K562 (cell line): ENCODE measurements around the gene EIF1. TPM values are rescaled to one million over a fixed set of nuclear protein-coding genes. Genes with fewer than 3 reads are reported as not detected.

Source experiments
- BCLAF1 ChIP-seq, 2 experiments: fragments of 450-650 bp in 1 of 2; IDR thresholded peaks; 2 replicates each; pipeline ENCODE4 v1.6.1; 2011 to 2017; ENCODE audit warnings: low read depth in 2 of 2, antibody characterized with exemption in 1 of 2, borderline replicate concordance in 1 of 2, low read length in 1 of 2, mild to moderate bottlenecking in 1 of 2, mixed read lengths in 1 of 2; ENCODE audit not compliant: control insufficient read depth in 1 of 2
- FOXP4 ChIP-seq: sonication (generic); formaldehyde crosslinking; IDR thresholded peaks from 2 replicates; pipeline ENCODE4 v1.8.0; 2022; ENCODE audit warnings: mild to moderate bottlenecking, missing genetic modification reagents, borderline replicate concordance
- MLLT1 ChIP-seq, 2 experiments: fragments of 450-650 bp; IDR thresholded peaks; 2 replicates each; pipeline ENCODE4 v1.6.1; 2016
- POLR2G ChIP-seq: fragments of 200-400 bp; formaldehyde crosslinking; IDR thresholded peaks from 2 replicates; pipeline ENCODE4 v1.6.1; 2017; ENCODE audit warnings: low read depth, mild to moderate bottlenecking, antibody characterized with exemption, low read length, moderate library complexity
- POLR2H ChIP-seq: IDR thresholded peaks from 2 replicates; pipeline ENCODE4 v1.6.1; 2016; ENCODE audit warnings: missing genetic modification characterization, low read depth, mild to moderate bottlenecking, control low read depth, missing compliant biosample characterization, moderate library complexity
- POU5F1 ChIP-seq: fragments of 150-350 bp; IDR thresholded peaks from 2 replicates; pipeline ENCODE4 v1.6.1; 2014; ENCODE audit warnings: borderline replicate concordance, low read length, low read depth, mild to moderate bottlenecking; ENCODE audit not compliant: partially characterized antibody
- ZBTB5 ChIP-seq: fragments of 450-650 bp; IDR thresholded peaks from 2 replicates; pipeline ENCODE4 v1.6.1; 2017; ENCODE audit warnings: antibody characterized with exemption
- ZNF644 ChIP-seq: fragments of 200-800 bp; sonication (Bioruptor generic); IDR thresholded peaks from 2 replicates; pipeline ENCODE4 v1.6.1; 2016; ENCODE audit warnings: low read depth, missing genetic modification characterization, missing compliant biosample characterization
- polyA plus RNA-seq, 8 experiments: library from polyadenylated mRNA; depleted of rRNA in 4 of 8; stranded (reverse) in 5 of 8; unstranded in 3 of 8; fragments of >200 nt; fragmentation: Nextera tagmentation in 2 of 8; fragmentation: Illumina TruSeq in 1 of 8; extraction: Ambion mirVana in 2 of 8; extraction: Trizol in 1 of 8; gene quantifications; 2 replicates each; pipeline versions ENCODE4 v1.2.1 to v1.2.3, GENCODE V29; 2011 to 2014; ENCODE audit warnings: inconsistent platforms in 1 of 8, missing spikeins in 1 of 8
- total RNA-seq, 7 experiments: library from RNA; depleted of rRNA in 6 of 7; stranded (reverse); fragments of >200 nt in 6 of 7; fragmentation: Illumina TruSeq in 2 of 7; extraction: Trizol in 2 of 7; gene quantifications; 2 replicates each; pipeline versions ENCODE4 v1.2.1 to v1.2.3, GENCODE V29; 2011 to 2021; ENCODE audit warnings: low replicate concordance in 1 of 7

The EIF1 gene
- total and polyA plus RNA-seq, 9 of the 15 experiments (the other 6 are each of a cell fraction or from before 2014, with no cell fraction given): 67.0 to 1,204 (median 320) TPM

- no peak for TF ChIP-seq BCLAF1 (IDR thresholded peaks at IDR 0.05; ENCODE audit: borderline replicate concordance in 1 of 2, control insufficient read depth in 1 of 2, low read depth in 2 of 2, low read length in 1 of 2)
- no peak for TF ChIP-seq POLR2G
- no peak for TF ChIP-seq FOXP4
- TF ChIP-seq MLLT1 (IDR thresholded peaks at IDR 0.05): peak in 1 of 2 experiments; percentile 15; a peak in 1 of 4 replicates
- TF ChIP-seq POU5F1: no peak
- TF ChIP-seq ZNF644 (tag): no peak
- no peak for TF ChIP-seq POLR2H
- 0 out of 2 replicates have a peak, but pooled peaks have one; percentile 14 for TF ChIP-seq ZBTB5
Observed at GRCh38 chr17:41651625-41652460, 36.8 kb upstream of the EIF1 start (continued).
